ENCODE measurements around the gene PDZK1. TPM values are rescaled to one million over a fixed set of nuclear protein-coding genes. Genes with fewer than 3 reads are reported as not detected.

The PDZK1 gene
- total and polyA plus RNA-seq, 8 donors, result 0.13 to 5.1 (median 2.7) TPM; not detected in 2

DNA sequence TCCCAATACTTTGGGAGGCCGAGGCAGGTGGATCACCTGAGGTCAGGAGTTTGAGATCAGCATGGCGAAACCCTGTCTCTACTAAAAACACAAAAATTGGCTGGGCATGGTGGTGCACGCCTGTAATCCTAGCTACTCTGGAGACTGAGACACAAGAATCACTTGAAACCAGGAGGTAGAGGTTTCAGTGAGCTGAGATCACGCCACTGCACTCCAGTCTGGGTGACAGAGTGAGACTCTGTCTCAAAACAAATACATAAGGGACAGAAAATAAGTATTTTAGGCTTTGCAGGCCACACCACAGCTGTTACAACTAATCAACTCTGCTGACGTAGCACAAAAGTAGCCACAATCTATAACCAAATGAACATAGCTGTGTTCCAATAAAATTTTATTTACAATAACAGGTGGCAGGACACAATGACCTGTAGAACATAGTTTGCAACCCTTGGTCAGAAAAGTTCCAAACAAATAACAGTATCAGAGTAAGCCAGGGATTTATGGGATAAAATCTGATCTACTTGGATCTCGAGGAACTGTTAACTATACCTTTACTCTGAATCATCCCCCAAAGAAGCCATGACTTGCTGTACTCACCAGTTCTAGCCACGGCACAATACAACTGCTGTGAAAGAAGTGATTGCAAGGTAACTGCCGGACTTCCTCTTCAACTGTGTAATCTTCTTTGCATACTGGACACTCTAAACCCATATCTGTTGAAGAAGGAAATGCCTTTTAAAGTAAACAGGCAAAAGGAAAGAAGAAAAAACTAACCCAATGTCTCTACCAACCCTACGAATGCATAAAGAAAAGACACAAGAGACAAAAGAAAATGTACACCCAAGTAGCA, 40.5 kb upstream of the PDZK1 start:
- Histone ChIP-seq H3K36me3 (peaks cover 39 to 100% (median 99%) of the 10 kb centered on the region in 4 donors), H3K27ac (no peak overlapping the region)
- intact Hi-C loops (cut with DNase I; ENCODE audit: low total_unique reads), result no loop called here

DNA sequence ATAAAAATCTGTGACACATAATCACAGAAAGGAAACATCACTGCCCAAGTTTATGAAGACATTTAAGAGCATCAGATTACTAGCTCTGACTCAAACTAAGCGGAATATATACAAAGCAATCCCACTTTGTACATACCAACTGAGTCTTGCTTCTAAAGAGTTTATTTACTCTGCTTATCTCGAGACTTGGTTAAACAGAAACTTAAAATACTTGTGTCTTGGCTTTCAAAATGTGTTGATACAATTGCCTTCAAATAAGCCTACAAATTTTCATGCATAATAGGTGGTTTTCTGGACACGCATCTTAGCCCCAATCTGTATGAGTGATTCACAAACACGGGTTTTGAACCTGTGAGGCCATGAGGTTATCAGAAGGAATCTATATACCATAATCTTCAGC, 33.1 kb upstream of the PDZK1 start:
- H3K27me3 ChIP-seq, result no peaks in the 10 kb centered on the region
- H3K4me1 ChIP-seq, result peaks cover 0 to 7% (median 3%) of the 10 kb centered on the region in 4 donors
- WGBS, 5 donors, result 20 to 51% (median 34%) methylated on average over 4 of the region's 4 CpGs

More for the DNA sequence above, 40.5 kb upstream of the PDZK1 start:
- TF ChIP-seq, protein P1, sequence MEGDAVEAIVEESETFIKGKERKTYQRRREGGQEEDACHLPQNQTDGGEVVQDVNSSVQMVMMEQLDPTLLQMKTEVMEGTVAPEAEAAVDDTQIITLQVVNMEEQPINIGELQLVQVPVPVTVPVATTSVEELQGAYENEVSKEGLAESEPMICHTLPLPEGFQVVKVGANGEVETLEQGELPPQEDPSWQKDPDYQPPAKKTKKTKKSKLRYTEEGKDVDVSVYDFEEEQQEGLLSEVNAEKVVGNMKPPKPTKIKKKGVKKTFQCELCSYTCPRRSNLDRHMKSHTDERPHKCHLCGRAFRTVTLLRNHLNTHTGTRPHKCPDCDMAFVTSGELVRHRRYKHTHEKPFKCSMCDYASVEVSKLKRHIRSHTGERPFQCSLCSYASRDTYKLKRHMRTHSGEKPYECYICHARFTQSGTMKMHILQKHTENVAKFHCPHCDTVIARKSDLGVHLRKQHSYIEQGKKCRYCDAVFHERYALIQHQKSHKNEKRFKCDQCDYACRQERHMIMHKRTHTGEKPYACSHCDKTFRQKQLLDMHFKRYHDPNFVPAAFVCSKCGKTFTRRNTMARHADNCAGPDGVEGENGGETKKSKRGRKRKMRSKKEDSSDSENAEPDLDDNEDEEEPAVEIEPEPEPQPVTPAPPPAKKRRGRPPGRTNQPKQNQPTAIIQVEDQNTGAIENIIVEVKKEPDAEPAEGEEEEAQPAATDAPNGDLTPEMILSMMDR (IDR thresholded peaks at IDR 0.05), result no peak
- no peak for TF ChIP-seq EP300 (IDR thresholded peaks at IDR 0.05)
- no peak for TF ChIP-seq POLR2AphosphoS5 (IDR thresholded peaks at IDR 0.05)
- TF ChIP-seq POLR2A (IDR thresholded peaks at IDR 0.05), result no peak
- DNase-seq, result no peak
- no peaks in the 10 kb centered on the region for H3K9me3 ChIP-seq
- H3K4me3 ChIP-seq, result no peak overlapping the region
- no peaks in the 10 kb centered on the region for H3K27me3 ChIP-seq
- 80 to 96% (median 90%) methylated on average over 9 of the region's 9 CpGs for WGBS, 5 donors
- H3K4me1 ChIP-seq, result peaks cover 0 to 14% (median 0%) of the 10 kb centered on the region in 4 donors

DNA sequence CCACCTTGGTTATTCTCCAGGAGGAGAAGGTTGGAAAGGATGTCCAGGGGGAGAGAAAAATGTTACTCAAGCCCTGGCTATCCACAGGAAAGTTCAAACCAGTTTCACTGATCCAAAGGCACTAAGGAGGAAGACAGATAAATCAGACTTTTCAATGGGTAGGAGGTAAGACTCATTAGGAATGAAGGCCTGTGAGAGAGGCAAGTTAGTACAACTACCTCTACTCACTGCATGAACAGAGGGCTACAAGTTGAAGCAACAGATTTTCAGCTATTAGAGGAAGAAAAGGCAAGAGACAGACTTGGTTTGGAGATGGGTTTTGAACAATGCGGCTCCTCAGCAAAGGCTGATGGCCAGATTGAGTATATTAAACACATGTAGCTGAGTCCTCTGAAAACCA, 29.0 kb upstream of the PDZK1 start:
- intact Hi-C loops (cut with DNase I; ENCODE audit: low total_unique reads), result no loop called here
- DNase-seq, result no peak
- no peaks in the 10 kb centered on the region for H3K27me3 ChIP-seq
- H3K9me3 ChIP-seq, result no peaks in the 10 kb centered on the region
- TF ChIP-seq POLR2A (IDR thresholded peaks at IDR 0.05), result no peak
- peaks cover 0 to 10% (median 4%) of the 10 kb centered on the region in 4 donors for H3K36me3 ChIP-seq
- 86 to 100% (median 100%) methylated on average over 1 of the region's 1 CpG for WGBS, 5 donors
- H3K4me3 ChIP-seq, result no peak overlapping the region
- no peak overlapping the region for H3K27ac ChIP-seq
- peaks cover 0 to 7% (median 3%) of the 10 kb centered on the region in 4 donors for H3K4me1 ChIP-seq

More for the DNA sequence above, 33.1 kb upstream of the PDZK1 start:
- no peak overlapping the region for H3K4me3 ChIP-seq
- H3K9me3 ChIP-seq, result no peaks in the 10 kb centered on the region
- peaks cover 3 to 51% (median 44%) of the 10 kb centered on the region in 4 donors for H3K36me3 ChIP-seq
- peak in 1 of 2 donors; percentile 54 for DNase-seq
- peak overlapping the region in 1 of 5 donors; percentile 20 for H3K27ac ChIP-seq
- intact Hi-C loops (cut with DNase I; ENCODE audit: low total_unique reads), result no loop called here
- TF ChIP-seq POLR2AphosphoS5 (IDR thresholded peaks at IDR 0.05) (peak in 2 of 3 donors; percentile 21 to 52), EP300 (IDR thresholded peaks at IDR 0.05) (no peak)

DNA sequence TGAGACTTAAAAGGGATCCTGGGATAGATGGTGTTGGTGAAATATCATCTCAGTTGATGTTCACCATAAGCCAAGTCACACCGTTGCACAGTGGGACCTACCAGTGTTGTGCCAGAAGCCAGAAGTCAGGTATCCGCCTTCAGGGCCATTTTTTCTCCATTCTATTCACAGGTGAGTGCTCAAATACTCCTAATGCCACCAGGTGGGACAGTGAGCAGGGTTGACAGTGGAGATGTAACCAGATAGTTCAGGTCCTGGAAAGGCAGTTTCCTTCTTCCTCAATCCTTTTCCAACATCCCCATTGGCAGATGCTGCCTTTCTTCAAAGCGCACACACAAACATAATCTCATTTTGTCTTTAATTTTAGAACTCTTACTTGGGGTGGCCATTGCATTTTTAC, 23.7 kb upstream of the PDZK1 start:
- 91 to 100% (median 94%) methylated on average over 3 of the region's 3 CpGs for WGBS, 5 donors
- Histone ChIP-seq H3K27ac (no peak overlapping the region), H3K4me3 (no peak overlapping the region), H3K9me3 (no peaks in the 10 kb centered on the region), H3K27me3 (no peaks in the 10 kb centered on the region), H3K4me1 (no peaks in the 10 kb centered on the region), H3K36me3 (no peaks in the 10 kb centered on the region)
- no peak for DNase-seq
- intact Hi-C loops (cut with DNase I; ENCODE audit: low total_unique reads), result no loop called here
- TF ChIP-seq, protein P1 (IDR thresholded peaks at IDR 0.05), result no peak
- TF ChIP-seq POLR2AphosphoS5 (IDR thresholded peaks at IDR 0.05), result no peak
- no peak for TF ChIP-seq POLR2A (IDR thresholded peaks at IDR 0.05)
- TF ChIP-seq EP300 (IDR thresholded peaks at IDR 0.05), result no peak

DNA sequence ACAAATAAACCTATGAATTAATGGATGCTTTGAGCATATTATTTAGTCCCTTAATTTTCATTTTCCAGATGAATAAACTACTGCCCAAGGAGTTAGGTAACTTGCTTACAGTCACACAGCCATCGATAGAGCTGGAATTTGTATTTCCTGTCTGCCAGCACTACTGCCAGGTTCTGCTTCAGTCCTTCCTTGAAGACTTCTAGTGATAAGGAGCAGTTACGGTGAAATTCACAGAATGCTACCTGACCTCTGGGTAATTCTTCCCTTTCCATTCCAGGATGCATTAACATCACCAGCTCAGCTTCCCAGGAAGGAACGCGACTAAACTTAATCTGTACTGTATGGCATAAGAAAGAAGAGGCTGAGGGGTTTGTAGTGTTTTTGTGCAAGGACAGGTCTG, 23.3 kb upstream of the PDZK1 start:
- 40 to 69% (median 62%) methylated on average over 4 of the region's 4 CpGs for WGBS, 5 donors
- DNase-seq, result no peak
- Histone ChIP-seq H3K36me3 (no peaks in the 10 kb centered on the region), H3K4me1 (no peaks in the 10 kb centered on the region), H3K27ac (no peak overlapping the region), H3K4me3 (no peak overlapping the region), H3K9me3 (no peaks in the 10 kb centered on the region), H3K27me3 (no peaks in the 10 kb centered on the region)
- intact Hi-C loops (cut with DNase I; ENCODE audit: low total_unique reads), result no loop called here
- TF ChIP-seq, protein P1 (IDR thresholded peaks at IDR 0.05), result no peak
- TF ChIP-seq EP300 (IDR thresholded peaks at IDR 0.05) (no peak), POLR2A (IDR thresholded peaks at IDR 0.05) (no peak)
